Thoracic aorta (tissue), 2 donors: Measurements from ENCODE around the gene XK. TPM values are rescaled to one million over a fixed set of nuclear protein-coding genes. Genes with fewer than 3 reads are reported as not detected.

Experiments
- ATAC-seq: fragments of 150-250 bp; one replicate; pipeline ENCODE4 v1.8.0; 2017; ENCODE audit warnings: low read depth; ENCODE audit not compliant: insufficient number of reproducible peaks, low FRiP score
- DNase-seq: peaks from one replicate; pipeline ENCODE4 v3.0.0-alpha.2; 2020; ENCODE audit warnings: low spot score
- H3K27ac ChIP-seq, 2 donors: fragments of 200-600 bp; sonication (generic); 1 replicate in 1 of 2; 2 replicates in 1 of 2; pipeline ENCODE4 v1.5.1; 2016; ENCODE audit warnings: mild to moderate bottlenecking in 2 of 2, moderate library complexity in 2 of 2
- H3K27me3 ChIP-seq: fragments of 200-600 bp; sonication (generic); replicated peaks from 2 replicates; pipeline ENCODE4 v1.6.0; 2016; ENCODE audit warnings: mild to moderate bottlenecking; ENCODE audit not compliant: insufficient read depth
- H3K36me3 ChIP-seq: fragments of 200-600 bp; sonication (generic); one replicate; pipeline ENCODE4 v1.5.1; 2016
- H3K4me1 ChIP-seq, 2 donors: fragments of 200-600 bp; sonication (generic); 1 replicate in 1 of 2; 2 replicates in 1 of 2; pipeline versions ENCODE4 v1.5.1 to v1.6.0; 2016; ENCODE audit warnings: low read depth in 2 of 2, mild to moderate bottlenecking in 1 of 2; ENCODE audit not compliant: control insufficient read depth in 1 of 2
- H3K4me3 ChIP-seq: fragments of 200-600 bp; sonication (generic); 2 replicates; pipeline ENCODE4 v1.5.1; 2016; ENCODE audit warnings: mild to moderate bottlenecking
- H3K9me3 ChIP-seq: fragments of 200-600 bp; sonication (generic); 2 replicates; pipeline ENCODE4 v1.5.1; 2016
- CTCF ChIP-seq: fragments of 200-600 bp; sonication (generic); IDR thresholded peaks from one replicate; pipeline ENCODE4 v1.5.1; 2019; ENCODE audit warnings: antibody characterized with exemption
- total RNA-seq, 2 donors: library from RNA; depleted of rRNA; stranded (reverse); fragments of >200 nt; gene quantifications; one replicate each; pipeline versions ENCODE4 v1.1.0 to v1.2.3, GENCODE V29; 2016

The XK gene
- total RNA-seq, 2 donors from 2014 or later: 1.5 to 1.6 TPM

GRCh38 chrX:37754516-37754915 is 68.9 kb downstream of the XK start:
- Histone ChIP-seq H3K27ac (no peak overlapping the region), H3K9me3 (no peaks in the 10 kb centered on the region), H3K27me3 (no peaks in the 10 kb centered on the region), H3K36me3 (no peaks in the 10 kb centered on the region), H3K4me1 (no peaks in the 10 kb centered on the region), H3K4me3 (no peak overlapping the region)
- ATAC-seq (no peak), DNase-seq (no peak)
- TF ChIP-seq CTCF: no peak

GRCh38 chrX:37755025-37755424 is 69.4 kb downstream of the XK start:
- Histone ChIP-seq H3K4me1 (no peaks in the 10 kb centered on the region), H3K27ac (no peak overlapping the region), H3K4me3 (no peak overlapping the region), H3K27me3 (no peaks in the 10 kb centered on the region), H3K36me3 (no peaks in the 10 kb centered on the region), H3K9me3 (no peaks in the 10 kb centered on the region)
- ATAC-seq (no peak), DNase-seq (no peak)
- TF ChIP-seq CTCF: no peak

- Histone ChIP-seq H3K4me1 (no peaks in the 10 kb centered on the region), H3K27ac (no peak overlapping the region), H3K36me3 (no peaks in the 10 kb centered on the region), H3K9me3 (no peaks in the 10 kb centered on the region), H3K27me3 (no peaks in the 10 kb centered on the region), H3K4me3 (no peak overlapping the region)
- ATAC-seq (no peak), DNase-seq (no peak)
- TF ChIP-seq CTCF: no peak
These were observed 71.5 kb downstream of the XK start for GRCh38 chrX:37757082-37757481.

GRCh38 chrX:37759351-37759750 is 73.8 kb downstream of the XK start:
- no peak for ATAC-seq
- Histone ChIP-seq H3K4me1 (no peaks in the 10 kb centered on the region), H3K27me3 (no peaks in the 10 kb centered on the region), H3K9me3 (no peaks in the 10 kb centered on the region), H3K36me3 (no peaks in the 10 kb centered on the region), H3K27ac (no peak overlapping the region), H3K4me3 (no peak overlapping the region)
- DNase-seq: no peak
- no peak for TF ChIP-seq CTCF

- DNase-seq: no peak
- Histone ChIP-seq H3K9me3 (no peaks in the 10 kb centered on the region), H3K36me3 (no peaks in the 10 kb centered on the region), H3K4me3 (no peak overlapping the region), H3K27ac (no peak overlapping the region), H3K4me1 (no peaks in the 10 kb centered on the region), H3K27me3 (no peaks in the 10 kb centered on the region)
- no peak for TF ChIP-seq CTCF
- ATAC-seq: no peak
These were observed 74.4 kb downstream of the XK start for GRCh38 chrX:37759878-37760418.
